A549 (cell line): ENCODE data around the gene KLB. TPM values are rescaled to one million over a fixed set of nuclear protein-coding genes. Genes with fewer than 3 reads are reported as not detected.
A peak's percentile ranks its signal among the peaks of the same experiment; 100 is the strongest.
"Not testable (repeated sequence)": the region's sequence is repeated elsewhere in the genome, so short reads cannot be mapped to it uniquely, and the experiment has no call there.

Source experiments
- ATAC-seq, 2 experiments: fragments of 200-7000 bp in 1 of 2; fragments of >200 bp in 1 of 2; cut with Nextera tagmentation in 1 of 2; cut with Tn5 transposase in 1 of 2; 3 replicates each; pipeline versions ENCODE4 v1.8.0 to v1.9.1; 2018 to 2020; ENCODE audit warnings: mild to moderate bottlenecking in 1 of 2, moderate library complexity in 1 of 2
- CTCF ChIA-PET: fragments of 300-600 bp; sonication (Branson Sonifier 250); formaldehyde crosslinking; extraction: SDS; loops from one replicate; lab custom pipeline; 2021; ENCODE audit warnings: antibody characterized with exemption, inconsistent platforms; lab: Yijun Ruan, JAX
- POLR2A ChIA-PET: fragments of 350-600 bp; formaldehyde crosslinking; extraction: SDS; loops from one replicate; lab custom pipeline; 2021; ENCODE audit warnings: antibody characterized with exemption, inconsistent platforms; lab: Yijun Ruan, JAX
- DNase-seq, 2 experiments: peaks; one replicate each; pipeline versions ENCODE4 v3.0.0 to v3.0.0-alpha.2; 2011 to 2016; ENCODE audit warnings: low read depth in 1 of 2, low spot score in 1 of 2
- FAIRE-seq: peaks from 2 replicates; lab custom pipeline; 2011; peaks lifted over from hg19 to GRCh38; lab: Jason Lieb, UNC
- H3K27ac ChIP-seq, 2 experiments: fragments of >200 bp; sonication (Bioruptor Twin); formaldehyde crosslinking; 3 replicates each; pipeline ENCODE4 v1.5.1; 2016 to 2017
- H3K4me1 ChIP-seq: fragments of >200 bp; sonication (Bioruptor Twin); formaldehyde crosslinking; 3 replicates; pipeline ENCODE4 v1.6.1; 2016
- H3K4me2 ChIP-seq: fragments of >200 bp; sonication (Bioruptor Twin); formaldehyde crosslinking; 3 replicates; pipeline ENCODE4 v1.6.1; 2016
- H3K4me3 ChIP-seq: fragments of >200 bp; sonication (Bioruptor Twin); formaldehyde crosslinking; 3 replicates; pipeline ENCODE4 v1.5.1; 2016
- H3K9me3 ChIP-seq: fragments of >200 bp; sonication (Bioruptor Twin); formaldehyde crosslinking; 3 replicates; pipeline ENCODE4 v1.6.1; 2016
- ATOH8 ChIP-seq: fragments of 250-450 bp; sonication (Bioruptor Pico); IDR thresholded peaks from 2 replicates; pipeline ENCODE4 v1.5.0; 2020; ENCODE audit warnings: low read depth, mild to moderate bottlenecking, moderate library complexity
- E2F6 ChIP-seq: IDR thresholded peaks from 2 replicates; pipeline ENCODE4 v1.6.1; 2012; ENCODE audit warnings: low read depth, borderline replicate concordance
- FOSB ChIP-seq: fragments of 250-450 bp; sonication (Bioruptor Pico); IDR thresholded peaks from 2 replicates; pipeline ENCODE4 v1.5.0; 2020; ENCODE audit warnings: mild to moderate bottlenecking, moderate library complexity
- HEYL ChIP-seq: fragments of 250-450 bp; sonication (Bioruptor Pico); IDR thresholded peaks from 2 replicates; pipeline ENCODE4 v1.8.0; 2021; ENCODE audit warnings: mild to moderate bottlenecking, moderate library complexity
- KDM5A ChIP-seq: fragments of 200-600 bp; sonication (generic); IDR thresholded peaks from 2 replicates; pipeline ENCODE4 v1.6.1; 2016; ENCODE audit warnings: antibody characterized with exemption, mild to moderate bottlenecking
- MAFK ChIP-seq: fragments of 450-650 bp; IDR thresholded peaks from 2 replicates; pipeline ENCODE4 v1.6.1; 2014; ENCODE audit not compliant: partially characterized antibody
- PHF8 ChIP-seq: fragments of 200-600 bp; sonication (generic); IDR thresholded peaks from 2 replicates; pipeline ENCODE4 v1.6.1; 2016; ENCODE audit warnings: low read depth, mild to moderate bottlenecking, antibody characterized with exemption, moderate library complexity, borderline replicate concordance
- REST ChIP-seq: fragments of 200-600 bp; sonication (generic); IDR thresholded peaks from 2 replicates; pipeline ENCODE4 v1.6.1; 2016; ENCODE audit warnings: antibody characterized with exemption, mild to moderate bottlenecking, moderate library complexity
- RNF2 ChIP-seq: fragments of 200-600 bp; sonication (generic); IDR thresholded peaks from 2 replicates; pipeline ENCODE4 v1.6.1; 2016; ENCODE audit warnings: low read depth, mild to moderate bottlenecking, antibody characterized with exemption, moderate library complexity, borderline replicate concordance
- SMC3 ChIP-seq: fragments of >200 bp; sonication (Bioruptor Twin); formaldehyde crosslinking; IDR thresholded peaks from 3 replicates; pipeline ENCODE4 v1.6.1; 2018; ENCODE audit warnings: inconsistent platforms
- SREBF2 ChIP-seq: fragments of 450-650 bp; IDR thresholded peaks from 2 replicates; pipeline ENCODE4 v1.6.1; 2014; ENCODE audit warnings: mild to moderate bottlenecking, moderate library complexity
- ZC3H11A ChIP-seq: fragments of 450-650 bp; IDR thresholded peaks from 2 replicates; pipeline ENCODE4 v1.6.1; 2014; ENCODE audit warnings: antibody characterized with exemption, mild to moderate bottlenecking
- WGBS: methylation state at CpG from one replicate; pipeline ENCODE4 v1.1.6; 2017; ENCODE audit errors: missing lambda C conversion rate; 5-methylcytosine and 5-hydroxymethylcytosine counted together
- polyA plus RNA-seq, 4 experiments: library from polyadenylated mRNA; depleted of rRNA in 3 of 4; stranded (reverse); fragments of >200 nt; fragmentation: RNase III in 1 of 4; extraction: RNeasy Plus Mini Kit Qiagen cat#74134 plus additional on column Dnase treatment in 1 of 4; gene quantifications; 2 replicates in 3 of 4; 3 replicates in 1 of 4; pipeline ENCODE4 v1.2.3, GENCODE V29; 2011 to 2017
- TF ChIP-seq, protein P1 (sequence below): fragments of 250-450 bp; sonication (Bioruptor Pico); IDR thresholded peaks from 2 replicates; pipeline ENCODE4 v1.5.0; 2021; ENCODE audit warnings: mild to moderate bottlenecking, moderate library complexity, borderline replicate concordance

The KLB gene
- polyA plus RNA-seq, 2 of the 4 experiments (the other 2 are of a cell fraction) = 0.57 to 0.87 TPM

DNA sequence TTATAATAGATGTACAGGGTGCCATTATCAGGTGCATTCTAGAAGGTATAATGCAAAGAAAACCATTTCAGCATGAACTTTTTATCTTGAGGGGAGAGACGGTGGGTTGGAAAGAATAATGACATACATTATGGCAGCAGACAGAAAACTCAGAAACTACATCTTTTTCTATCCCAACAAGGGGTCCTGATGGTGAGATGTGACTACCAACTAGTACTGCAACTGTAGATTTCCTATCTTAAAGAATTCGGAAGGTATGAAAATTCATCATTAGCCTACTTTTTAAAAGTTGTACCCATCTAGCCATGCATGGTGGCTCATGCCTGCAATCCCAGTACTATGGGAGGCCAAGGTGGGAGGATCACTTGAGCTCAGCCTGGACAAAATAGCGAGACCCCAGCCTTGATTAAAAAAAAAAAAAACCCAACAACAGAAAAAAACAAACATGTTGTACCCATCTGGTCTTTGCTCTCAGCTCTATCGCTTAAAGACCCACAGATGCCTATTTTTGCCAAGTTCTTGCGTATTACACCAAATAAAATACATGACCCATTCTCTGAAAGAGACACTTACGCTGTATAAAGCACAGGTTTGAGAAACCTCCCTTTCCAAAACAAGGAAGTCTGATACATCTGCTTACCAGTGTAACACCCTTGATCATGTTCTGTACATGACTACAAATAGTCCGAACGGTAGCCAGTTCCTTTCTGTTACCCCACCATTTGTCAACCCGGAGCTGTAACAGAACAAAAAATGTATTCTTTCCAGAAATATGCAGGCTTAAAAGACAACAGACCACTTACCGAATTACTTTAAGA lies 50.4 kb downstream of the KLB start:
- ChIA-PET CTCF (no interaction called here), POLR2A (interaction anchor here (1.4 to 1.9 kb wide), 2 partner anchors 9 to 91 kb away, joined by 3 to 9 read pairs; partner anchors contain the start of gene RFC1)
- Histone ChIP-seq H3K4me1 (peaks cover 42% of the 10 kb centered on the region), H3K4me3 (peak overlapping the region; percentile 82), H3K9me3 (no peaks in the 10 kb centered on the region), H3K4me2 (peak overlapping the region; percentile 94), H3K27ac (peak overlapping the region; percentile 93 to 94)
- FAIRE-seq (no peak), DNase-seq (no peak), ATAC-seq (no peak)
- WGBS = 44% methylated on average over 10 of the region's 10 CpGs
- TF ChIP-seq REST = no peak
- no peak for TF ChIP-seq KDM5A
- TF ChIP-seq ATOH8 (CRISPR knock-in tag) = no peak
- TF ChIP-seq MAFK = no peak
- TF ChIP-seq SREBF2 = no peak
- no peak for TF ChIP-seq PHF8
- no peak for TF ChIP-seq E2F6
- TF ChIP-seq, protein P1, sequence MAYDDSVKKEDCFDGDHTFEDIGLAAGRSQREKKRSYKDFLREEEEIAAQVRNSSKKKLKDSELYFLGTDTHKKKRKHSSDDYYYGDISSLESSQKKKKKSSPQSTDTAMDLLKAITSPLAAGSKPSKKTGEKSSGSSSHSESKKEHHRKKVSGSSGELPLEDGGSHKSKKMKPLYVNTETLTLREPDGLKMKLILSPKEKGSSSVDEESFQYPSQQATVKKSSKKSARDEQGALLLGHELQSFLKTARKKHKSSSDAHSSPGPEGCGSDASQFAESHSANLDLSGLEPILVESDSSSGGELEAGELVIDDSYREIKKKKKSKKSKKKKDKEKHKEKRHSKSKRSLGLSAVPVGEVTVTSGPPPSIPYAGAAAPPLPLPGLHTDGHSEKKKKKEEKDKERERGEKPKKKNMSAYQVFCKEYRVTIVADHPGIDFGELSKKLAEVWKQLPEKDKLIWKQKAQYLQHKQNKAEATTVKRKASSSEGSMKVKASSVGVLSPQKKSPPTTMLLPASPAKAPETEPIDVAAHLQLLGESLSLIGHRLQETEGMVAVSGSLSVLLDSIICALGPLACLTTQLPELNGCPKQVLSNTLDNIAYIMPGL (CRISPR knock-in tag) = no peak
- TF ChIP-seq FOSB (CRISPR knock-in tag) = no peak
- TF ChIP-seq ZC3H11A = no peak
- no peak for TF ChIP-seq RNF2
- TF ChIP-seq SMC3 = no peak
- no peak for TF ChIP-seq HEYL

DNA sequence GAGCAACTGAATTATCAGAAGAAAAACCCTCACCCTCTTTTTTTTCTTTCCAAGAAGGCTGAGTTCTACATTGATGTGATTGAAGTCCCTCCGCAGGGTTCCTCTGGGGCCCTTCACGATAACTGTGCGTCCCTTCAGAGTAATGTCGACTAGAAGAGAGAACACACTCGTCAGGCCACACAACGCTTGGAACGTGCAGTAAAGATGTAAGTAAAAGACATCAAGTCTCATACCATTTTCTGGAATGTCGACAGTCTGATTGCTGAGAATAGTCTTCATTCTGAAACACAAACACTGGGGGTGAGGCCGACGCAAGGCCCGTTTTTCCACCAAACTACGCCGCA lies 51.4 kb downstream of the KLB start:
- Histone ChIP-seq H3K4me3 (peak overlapping the region; percentile 82), H3K4me2 (peak overlapping the region; percentile 94), H3K27ac (peak overlapping the region; percentile 93 to 94), H3K4me1 (peaks cover 38% of the 10 kb centered on the region)
- POLR2A ChIA-PET = interaction anchor here (0.6 to 3.1 kb wide), 7 partner anchors 9 to 275 kb away, joined by 4 to 16 read pairs (median 8); partner anchors contain the start of genes RFC1 and UGDH
- 1% methylated on average over 13 of the region's 13 CpGs for WGBS
- not testable (repeated sequence) for FAIRE-seq, DNase-seq, H3K9me3 ChIP-seq
- CTCF ChIA-PET = interaction anchor here (1.4 kb wide), 1 partner anchor 11 kb away, joined by 5 read pairs; no protein-coding TSS in a partner anchor
- peak in 1 of 2 experiments; percentile 12; a peak in 3 of 6 replicates for ATAC-seq
